KOPT-K1 (cell line): ENCODE results near the gene VPS52.
"Not testable (repeated sequence)": the region's sequence is repeated elsewhere in the genome, so short reads cannot be mapped to it uniquely, and the experiment has no call there.

Experiments
- H3K27ac ChIP-seq: fragments of 200-600 bp; sonication (generic); 2 replicates; pipeline ENCODE4 v1.5.1; 2016; ENCODE audit warnings: antibody characterized with exemption, mild to moderate bottlenecking, low read depth, low read length; ENCODE audit not compliant: poor library complexity, severe bottlenecking
- H3K36me3 ChIP-seq: fragments of 200-600 bp; sonication (generic); 2 replicates; pipeline ENCODE4 v1.5.1; 2017; ENCODE audit warnings: antibody characterized with exemption, mild to moderate bottlenecking, low read length, moderate library complexity; ENCODE audit not compliant: insufficient read depth
- H3K9me3 ChIP-seq: fragments of 200-600 bp; sonication (generic); 2 replicates; pipeline ENCODE4 v1.5.1; 2017; ENCODE audit warnings: antibody characterized with exemption, low read length, mild to moderate bottlenecking; ENCODE audit not compliant: insufficient read depth, poor library complexity, severe bottlenecking

The VPS52 gene

GRCh38 chr6:33251395-33252012 is 20.2 kb downstream of the VPS52 start:
- no peak overlapping the region for H3K27ac ChIP-seq
- no peaks in the 10 kb centered on the region for H3K9me3 ChIP-seq
- peaks cover 25% of the 10 kb centered on the region for H3K36me3 ChIP-seq

- Histone ChIP-seq H3K27ac (no peak overlapping the region), H3K36me3 (peaks cover 22% of the 10 kb centered on the region), H3K9me3 (no peaks in the 10 kb centered on the region)
Measured at GRCh38 chr6:33250731-33251130, 20.9 kb downstream of the VPS52 start.

GRCh38 chr6:33249732-33250630 is 21.7 kb downstream of the VPS52 start:
- Histone ChIP-seq H3K9me3 (no peaks in the 10 kb centered on the region), H3K36me3 (peaks cover 21% of the 10 kb centered on the region), H3K27ac (peak overlapping the region; percentile 83)

GRCh38 chr6:33248932-33249731 is 22.5 kb downstream of the VPS52 start:
- H3K9me3 ChIP-seq, result no peaks in the 10 kb centered on the region
- peaks cover 21% of the 10 kb centered on the region for H3K36me3 ChIP-seq
- H3K27ac ChIP-seq, result peak overlapping the region; percentile 83

- Histone ChIP-seq H3K9me3 (no peaks in the 10 kb centered on the region), H3K27ac (peak overlapping the region; percentile 83), H3K36me3 (peaks cover 21% of the 10 kb centered on the region)
Measured at GRCh38 chr6:33248643-33248931, 23.1 kb downstream of the VPS52 start.

- Histone ChIP-seq H3K9me3 (no peaks in the 10 kb centered on the region), H3K36me3 (peaks cover 21% of the 10 kb centered on the region), H3K27ac (peak overlapping the region; percentile 83)
Measured at GRCh38 chr6:33247977-33248642, 23.6 kb downstream of the VPS52 start.

- H3K36me3 ChIP-seq, result no peaks in the 10 kb centered on the region
- H3K27ac ChIP-seq, result no peak overlapping the region
- H3K9me3 ChIP-seq, result no peaks in the 10 kb centered on the region
Measured at GRCh38 chr6:33243476-33243875, 28.2 kb downstream of the VPS52 start.

GRCh38 chr6:33241968-33242367 is 29.7 kb downstream of the VPS52 start:
- Histone ChIP-seq H3K36me3 (no peaks in the 10 kb centered on the region), H3K27ac (no peak overlapping the region), H3K9me3 (no peaks in the 10 kb centered on the region)

- no peak overlapping the region for H3K27ac ChIP-seq
- no peaks in the 10 kb centered on the region for H3K36me3 ChIP-seq
- H3K9me3 ChIP-seq, result no peaks in the 10 kb centered on the region
Measured at GRCh38 chr6:33237741-33238140, 33.9 kb downstream of the VPS52 start.

- H3K9me3 ChIP-seq, result no peaks in the 10 kb centered on the region
- no peak overlapping the region for H3K27ac ChIP-seq
- no peaks in the 10 kb centered on the region for H3K36me3 ChIP-seq
Measured at GRCh38 chr6:33236852-33237251, 34.8 kb downstream of the VPS52 start.

GRCh38 chr6:33236328-33236727 is 35.3 kb downstream of the VPS52 start:
- Histone ChIP-seq H3K27ac (no peak overlapping the region), H3K36me3 (no peaks in the 10 kb centered on the region), H3K9me3 (no peaks in the 10 kb centered on the region)

- Histone ChIP-seq H3K9me3 (no peaks in the 10 kb centered on the region), H3K36me3 (no peaks in the 10 kb centered on the region), H3K27ac (no peak overlapping the region)
Measured at GRCh38 chr6:33235221-33235634, 36.4 kb downstream of the VPS52 start.

GRCh38 chr6:33226503-33227120 is 45.1 kb downstream of the VPS52 start:
- H3K36me3 ChIP-seq, H3K27ac ChIP-seq, H3K9me3 ChIP-seq: not testable (repeated sequence)

GRCh38 chr6:33217681-33218080 is 54.0 kb downstream of the VPS52 start:
- Histone ChIP-seq H3K9me3 (no peaks in the 10 kb centered on the region), H3K36me3 (no peaks in the 10 kb centered on the region), H3K27ac (no peak overlapping the region)
